GOT3 (cell line): ENCODE data around the gene STOM.

Experiments
- DNase-seq: peaks from one replicate; lab custom pipeline; 2025; ENCODE audit warnings: mixed read lengths; lab: John Stamatoyannopoulos, UW

The STOM gene

DNA sequence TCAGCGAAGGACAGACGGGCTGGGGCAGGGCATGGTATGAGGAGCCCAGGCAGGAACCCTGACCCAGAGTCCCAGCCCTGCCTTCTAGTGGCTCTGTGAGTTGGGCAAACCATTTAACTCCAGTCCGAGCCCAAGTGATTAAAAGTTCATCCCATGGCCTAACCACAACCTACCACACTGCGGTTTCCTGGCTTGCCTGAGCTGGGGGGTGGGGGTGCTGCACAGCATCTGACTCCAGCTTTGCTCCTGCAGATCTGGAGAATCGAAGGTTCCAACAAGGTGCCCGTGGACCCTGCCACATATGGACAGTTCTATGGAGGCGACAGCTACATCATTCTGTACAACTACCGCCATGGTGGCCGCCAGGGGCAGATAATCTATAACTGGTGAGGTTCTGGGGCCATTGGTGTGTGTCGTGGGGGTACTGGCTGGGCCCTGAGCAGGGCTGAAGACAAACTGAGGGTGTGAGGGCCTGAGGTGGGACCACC is 49.0 kb downstream of the STOM start:
- DNase-seq = no peak

- DNase-seq = no peak
Observed at GRCh38 chr9:121319383-121319780, 50.7 kb downstream of the STOM start.

DNA sequence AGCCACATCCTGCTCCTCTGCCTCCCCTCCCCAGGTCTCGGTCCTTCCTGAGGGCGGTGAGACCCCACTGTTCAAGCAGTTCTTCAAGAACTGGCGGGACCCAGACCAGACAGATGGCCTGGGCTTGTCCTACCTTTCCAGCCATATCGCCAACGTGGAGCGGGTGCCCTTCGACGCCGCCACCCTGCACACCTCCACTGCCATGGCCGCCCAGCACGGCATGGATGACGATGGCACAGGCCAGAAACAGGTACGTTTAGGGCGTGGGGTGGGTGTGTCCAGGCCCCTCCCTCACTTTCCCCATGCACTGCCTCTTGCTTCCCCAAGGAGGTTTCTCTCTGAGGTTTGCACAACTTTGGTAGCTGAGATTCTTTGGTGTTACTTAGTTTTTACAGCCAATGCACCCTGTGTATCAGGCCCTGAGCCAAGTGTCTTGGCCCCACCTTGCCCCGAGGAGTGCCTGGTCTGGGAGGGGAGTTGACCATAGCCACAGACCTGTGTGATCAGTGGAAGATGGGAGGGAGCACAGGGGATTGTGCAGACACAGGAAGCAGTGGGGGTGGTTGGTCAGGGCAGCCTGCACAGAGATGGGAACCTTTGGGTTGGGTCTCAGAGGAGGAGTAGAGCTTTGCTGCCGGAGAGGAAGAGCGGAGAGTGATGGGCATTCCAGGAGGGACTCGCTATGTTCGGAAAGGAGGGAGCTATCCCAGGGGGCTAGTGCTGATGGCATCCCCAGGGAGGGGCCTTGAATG is 51.2 kb downstream of the STOM start:
- no peak for DNase-seq

- no peak for DNase-seq
Observed at GRCh38 chr9:121317737-121318630, 52.1 kb downstream of the STOM start.

GRCh38 chr9:121316852-121317373 is 53.1 kb downstream of the STOM start:
- DNase-seq = no peak

DNA sequence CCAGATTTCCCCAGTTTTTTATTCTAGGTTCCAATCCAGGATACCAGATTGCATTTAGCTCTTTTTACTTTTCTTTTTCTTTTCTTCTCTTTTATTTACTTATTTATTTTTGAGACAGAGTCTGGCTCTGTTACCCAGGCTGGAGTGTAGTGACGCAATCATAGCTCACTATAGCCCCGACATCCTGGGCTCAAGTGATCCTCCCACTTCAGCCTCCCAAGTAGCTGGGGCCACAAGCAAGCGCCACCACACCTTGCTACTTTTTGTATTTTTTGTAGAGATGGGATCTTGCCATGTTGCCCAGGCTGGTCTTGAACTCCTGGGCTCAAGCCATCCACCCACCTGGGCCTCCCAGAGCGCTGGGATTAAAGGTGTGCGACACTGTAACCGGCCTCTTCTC is 53.7 kb downstream of the STOM start:
- no peak for DNase-seq

GRCh38 chr9:121313458-121314152 is 56.4 kb downstream of the STOM start:
- no peak for DNase-seq

GRCh38 chr9:121312169-121312568 is 57.9 kb downstream of the STOM start:
- DNase-seq = no peak

DNA sequence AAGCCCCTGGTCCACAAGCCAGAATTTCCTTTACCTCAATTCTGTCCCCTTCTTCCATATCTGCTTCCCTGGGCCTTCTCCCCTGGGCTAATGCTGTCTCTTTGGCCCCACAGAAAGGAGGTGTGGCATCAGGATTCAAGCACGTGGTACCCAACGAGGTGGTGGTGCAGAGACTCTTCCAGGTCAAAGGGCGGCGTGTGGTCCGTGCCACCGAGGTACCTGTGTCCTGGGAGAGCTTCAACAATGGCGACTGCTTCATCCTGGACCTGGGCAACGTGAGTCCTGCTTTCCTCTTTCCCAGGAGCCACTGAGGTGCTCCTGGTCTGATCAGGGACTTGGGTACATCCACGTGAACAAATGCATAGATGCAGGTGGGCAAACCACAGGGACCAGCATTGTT is 59.5 kb downstream of the STOM start:
- no peak for DNase-seq

DNA sequence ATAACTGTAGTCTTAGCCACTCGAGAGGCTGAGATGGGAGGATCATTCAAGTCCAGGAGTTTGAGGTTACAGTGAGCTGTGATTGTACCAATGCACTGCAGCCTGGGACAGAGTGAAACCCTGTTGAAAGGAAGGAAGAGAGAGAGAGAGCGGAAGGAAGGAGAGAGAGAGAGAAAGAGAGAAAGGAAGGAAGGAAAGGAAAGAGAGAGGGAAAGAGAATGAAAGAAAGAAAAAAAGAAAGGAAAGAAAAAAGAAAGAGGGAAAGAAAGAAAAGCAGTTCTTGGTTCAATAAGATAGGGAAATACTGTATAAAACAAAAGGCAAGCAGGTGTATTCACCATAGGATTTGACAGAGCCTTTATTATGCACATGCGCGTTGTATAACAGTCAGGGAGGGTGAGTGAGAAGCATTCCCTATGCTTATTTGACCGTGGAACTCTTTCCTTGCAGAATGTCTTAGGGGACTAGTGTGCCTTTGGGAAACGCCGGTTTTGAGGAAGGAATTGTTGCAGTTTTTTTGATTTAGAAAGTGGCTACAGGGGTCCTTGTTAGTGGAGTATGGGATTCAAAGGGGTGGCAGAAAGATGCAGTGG is 60.1 kb downstream of the STOM start:
- DNase-seq = no peak

GRCh38 chr9:121309171-121309570 is 60.9 kb downstream of the STOM start:
- no peak for DNase-seq

DNA sequence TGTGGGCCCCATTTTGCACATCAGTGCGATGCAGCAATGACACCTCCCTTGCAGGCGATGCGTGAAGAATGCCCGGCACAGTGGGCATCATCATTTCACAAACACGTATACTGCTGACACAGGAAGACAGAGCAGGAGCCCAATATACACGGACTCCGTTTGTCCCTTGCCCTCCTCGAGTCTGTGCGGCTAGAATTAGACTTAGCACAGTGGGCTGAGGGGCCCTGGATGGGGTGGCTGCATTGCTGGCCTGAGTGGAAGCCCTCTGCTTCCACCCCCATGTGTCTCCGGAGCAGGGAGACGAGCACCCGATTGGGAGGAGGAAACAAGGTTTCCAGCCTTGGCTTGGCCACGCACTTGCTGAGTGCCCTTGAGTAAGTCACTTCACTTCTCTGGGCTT is 61.3 kb downstream of the STOM start:
- DNase-seq = no peak

GRCh38 chr9:121307976-121308375 is 62.1 kb downstream of the STOM start:
- no peak for DNase-seq

DNA sequence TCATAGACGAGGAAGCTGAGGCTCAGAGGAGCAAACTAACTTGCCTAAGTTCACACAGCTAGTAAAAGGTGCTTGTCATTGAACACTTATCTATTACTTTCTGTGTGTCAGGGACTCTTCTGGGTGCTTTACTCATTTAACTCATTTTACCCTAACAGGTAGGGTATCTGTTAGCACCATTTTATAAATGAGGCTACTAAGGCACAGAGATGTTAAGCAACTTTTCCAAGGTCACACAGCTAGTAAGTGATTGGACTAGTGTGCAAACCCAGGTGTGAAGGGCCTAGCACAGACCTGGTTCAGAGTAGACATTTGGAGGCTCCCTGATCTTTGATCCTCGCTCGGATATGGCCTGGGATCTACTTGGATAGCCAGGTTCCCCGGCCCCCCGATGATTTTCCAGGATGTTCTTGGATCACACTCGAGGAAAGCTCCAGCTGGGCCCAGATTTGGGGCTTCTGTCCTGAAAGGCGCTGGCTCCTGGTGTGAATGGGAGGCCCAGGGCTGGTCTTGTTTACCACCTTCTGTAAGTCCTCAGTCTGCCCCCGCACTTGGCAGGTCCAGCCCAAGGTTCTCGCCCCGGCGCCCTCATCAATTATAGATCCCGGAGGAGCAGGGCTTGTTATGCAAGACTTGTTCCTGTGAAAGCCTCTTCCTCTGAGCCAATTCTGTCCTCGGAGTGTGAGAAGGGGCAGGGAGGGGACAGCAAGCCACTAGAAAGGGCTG is 64.6 kb downstream of the STOM start:
- no peak for DNase-seq

- DNase-seq = no peak
Observed at GRCh38 chr9:121304707-121305106, 65.3 kb downstream of the STOM start.

DNA sequence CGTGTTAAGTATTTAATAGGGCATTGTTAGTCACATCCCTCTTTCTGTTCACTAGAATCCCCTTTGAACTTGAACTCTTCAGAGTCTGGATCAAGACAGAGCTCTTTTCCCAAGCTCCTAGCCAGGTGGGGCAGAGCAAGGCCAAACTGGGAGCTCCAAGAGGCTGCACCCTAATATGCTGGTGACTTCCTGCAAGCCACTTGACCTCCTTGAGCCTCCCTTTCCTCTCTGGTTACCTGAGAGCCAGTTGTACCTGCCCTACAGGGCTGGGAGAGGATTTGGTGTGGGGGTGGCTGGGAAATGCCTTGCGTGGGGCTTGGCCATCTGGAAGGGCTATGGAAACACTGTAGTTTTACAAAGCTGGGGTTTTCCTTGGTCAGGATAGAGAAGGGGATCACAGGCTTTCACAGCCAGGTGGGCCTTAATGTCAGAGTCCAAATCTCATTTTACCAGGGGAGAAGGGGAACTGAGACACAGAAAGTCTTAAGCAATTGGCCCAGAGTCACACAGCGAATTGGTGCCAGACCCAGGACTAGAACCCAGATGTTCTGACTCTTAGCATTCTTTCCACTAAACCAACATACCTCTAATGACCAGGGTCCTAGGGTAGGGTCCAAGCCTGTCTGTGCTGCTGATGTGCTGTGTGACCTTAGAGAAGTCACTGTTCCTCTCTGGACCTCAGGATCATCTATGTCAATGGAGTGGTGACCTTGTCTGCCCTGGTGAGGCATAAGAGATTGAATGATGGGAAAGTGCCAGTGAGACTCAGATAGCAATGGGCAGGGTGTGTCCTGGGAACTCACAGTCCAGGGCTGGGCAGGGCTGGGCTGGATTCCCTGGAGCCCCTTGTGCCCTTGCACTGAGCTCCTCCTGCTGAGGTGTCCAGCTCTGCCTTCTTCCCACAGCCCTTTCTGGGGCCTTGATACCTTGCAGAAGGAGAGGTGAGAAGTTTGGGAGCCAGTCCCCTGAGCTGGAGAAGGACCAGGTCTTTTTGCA is 66.3 kb downstream of the STOM start:
- DNase-seq = no peak

- DNase-seq = no peak
Observed at GRCh38 chr9:121302786-121303185, 67.3 kb downstream of the STOM start.

GRCh38 chr9:121302341-121302740 is 67.7 kb downstream of the STOM start:
- DNase-seq = no peak

GRCh38 chr9:121301881-121302286 is 68.2 kb downstream of the STOM start:
- no peak for DNase-seq
